GM18951 (cell line): ENCODE measurements around the gene DDX41.

Experiments used
- POLR2A ChIP-seq: IDR thresholded peaks from 4 replicates; pipeline ENCODE4 v1.6.1; 2011; ENCODE audit warnings: mild to moderate bottlenecking; ENCODE audit not compliant: insufficient read length, insufficient read depth; ENCODE audit errors: extremely low read depth
- in situ Hi-C: fragments of 300-500 bp; cut with MboI; formaldehyde crosslinking; loops from one replicate; pipeline ENCODE4 v1.12.0; 2022; ENCODE audit warnings: low sequenced_read_pairs, mixed read lengths, inconsistent platforms; ENCODE audit not compliant: unreplicated experiment

DDX41 gene

DNA sequence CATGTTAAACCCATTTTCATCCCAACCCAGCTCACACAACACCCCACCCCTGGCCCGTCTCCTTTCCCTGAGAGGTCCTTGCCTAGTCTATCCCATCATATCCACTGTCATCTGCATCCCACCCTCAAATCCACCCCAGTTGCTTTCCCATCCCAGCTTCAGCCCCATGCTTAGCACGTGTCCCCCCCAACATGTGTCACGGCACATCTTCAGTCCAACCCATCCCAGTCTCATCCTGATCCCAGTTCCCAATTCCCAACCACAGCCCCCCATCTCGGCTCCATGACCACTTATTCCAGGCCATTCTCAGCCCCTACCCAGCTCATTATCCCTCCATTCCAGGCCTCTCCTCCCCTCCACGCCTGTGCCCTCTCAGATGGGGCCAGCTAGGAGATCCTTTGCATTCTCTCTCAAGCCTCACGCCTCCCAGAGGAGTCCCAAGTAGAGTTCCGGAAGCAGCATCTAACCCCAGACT lies 42.7 kb downstream of the DDX41 start:
- TF ChIP-seq POLR2A, result no peak
- in situ Hi-C loops, result no loop called here

- peak; percentile 28 for TF ChIP-seq POLR2A
- in situ Hi-C loops, result no loop called here
These were observed 43.2 kb downstream of the DDX41 start, which contains the start of gene DBN1 for GRCh38 chr5:177473443-177474001. TSS of gene DBN1 (minus strand) at chr5:177473634. CDS start at chr5:177473521, 113 bp downstream.

GRCh38 chr5:177472460-177473442 lies 44.0 kb downstream of the DDX41 start:
- peak; percentile 56 for TF ChIP-seq POLR2A
- in situ Hi-C loops, result no loop called here

DNA sequence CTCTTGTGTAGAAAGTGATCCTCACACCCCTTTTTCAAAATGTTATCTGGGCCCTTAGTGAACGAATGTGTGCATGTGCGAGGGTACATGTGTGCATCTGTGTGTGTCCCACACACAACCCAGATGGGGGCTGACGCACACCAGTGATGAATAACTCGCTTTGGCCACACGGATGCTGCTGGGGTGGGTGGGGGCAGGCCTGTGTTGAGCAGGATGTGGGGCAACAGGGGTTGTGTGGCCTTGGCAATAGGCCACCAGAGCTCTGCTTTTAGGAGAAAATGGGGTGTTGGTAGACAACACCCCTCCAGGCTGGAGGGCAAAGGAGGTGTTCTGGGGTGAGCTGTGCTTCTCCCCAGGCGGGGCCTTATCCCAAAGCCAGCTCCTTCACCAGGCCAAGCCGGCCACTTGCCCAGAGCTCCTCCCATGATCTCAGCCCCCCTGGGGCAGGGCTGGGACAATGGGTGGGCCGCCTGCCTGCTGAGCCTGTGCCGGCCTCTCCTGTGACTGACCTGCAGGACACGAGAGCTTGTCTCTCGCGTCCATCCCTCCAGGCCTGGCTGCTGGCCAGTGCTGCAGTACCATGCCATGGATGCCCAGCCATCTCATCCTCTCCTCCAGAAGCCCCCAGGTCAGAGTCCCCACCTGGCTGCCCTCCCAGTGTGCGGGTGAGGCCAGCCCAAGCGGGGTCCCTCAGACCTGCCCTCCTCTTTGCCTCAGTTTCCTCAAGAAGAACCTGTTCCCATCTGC lies 45.0 kb downstream of the DDX41 start:
- TF ChIP-seq POLR2A, result no peak
- in situ Hi-C loops, result no loop called here

DNA sequence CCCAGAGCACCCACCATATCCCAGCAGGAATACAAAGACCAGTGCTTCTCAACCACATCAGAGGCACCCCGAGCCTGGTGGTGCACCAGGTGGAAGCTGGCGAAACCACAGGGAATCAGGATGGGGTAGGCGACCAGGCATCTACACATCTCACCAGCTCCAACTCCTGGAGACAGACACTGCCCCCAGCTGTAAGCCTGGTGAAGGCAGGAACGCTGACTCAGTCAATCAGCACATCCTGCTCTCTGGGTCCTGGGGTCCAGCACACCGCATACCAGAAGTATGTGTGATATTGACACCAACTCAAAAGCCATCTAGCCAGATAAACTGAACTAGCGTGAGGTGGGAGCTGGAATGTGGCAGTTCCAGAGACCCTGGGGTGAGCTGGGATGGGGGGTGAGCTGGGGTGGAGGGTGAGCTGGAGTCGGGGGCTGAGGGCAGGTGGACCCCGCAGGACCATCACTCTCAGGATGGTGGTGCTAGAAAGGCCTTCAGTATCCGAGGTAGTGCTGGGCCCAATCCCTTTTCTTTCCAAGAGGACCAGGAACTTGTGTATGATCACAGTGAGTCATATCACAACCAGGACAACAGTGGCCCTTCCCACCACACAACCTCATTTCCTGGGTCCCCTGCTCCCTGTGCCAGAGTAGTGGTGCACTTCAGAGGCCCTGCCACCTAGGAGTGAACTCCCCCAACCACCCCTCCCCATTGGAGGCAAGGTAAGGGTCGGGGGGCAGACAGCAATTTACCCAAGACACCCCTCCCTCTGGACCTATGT lies 45.8 kb downstream of the DDX41 start:
- TF ChIP-seq POLR2A, result no peak
- in situ Hi-C loops, result no loop called here

- no peak for TF ChIP-seq POLR2A
- in situ Hi-C loops, result no loop called here
These were observed 46.8 kb downstream of the DDX41 start for GRCh38 chr5:177469750-177470525.

- TF ChIP-seq POLR2A, result no peak
- in situ Hi-C loops, result no loop called here
These were observed 47.8 kb downstream of the DDX41 start for GRCh38 chr5:177468685-177469628.

- in situ Hi-C loops, result no loop called here
- no peak for TF ChIP-seq POLR2A
These were observed 48.5 kb downstream of the DDX41 start for GRCh38 chr5:177468329-177468684.

DNA sequence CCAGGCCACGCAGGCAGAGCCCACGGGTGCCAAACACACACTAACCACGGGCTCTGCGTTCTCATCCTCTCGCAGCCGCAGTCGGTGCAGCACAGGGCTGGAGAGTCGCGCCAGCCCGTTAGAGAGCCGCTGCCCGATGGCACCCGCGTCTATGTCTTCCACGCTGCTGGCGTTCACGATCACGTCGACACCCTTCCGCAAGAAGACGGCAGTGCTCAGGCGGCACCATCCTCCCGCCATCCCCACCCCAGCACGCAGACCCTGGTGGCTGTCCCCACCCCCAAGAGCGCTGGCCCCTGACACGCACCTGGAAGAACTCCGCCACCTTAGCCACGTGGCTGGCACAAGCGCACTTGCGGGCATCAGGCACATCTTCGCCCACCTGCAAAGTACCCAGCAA lies 49.3 kb downstream of the DDX41 start:
- no peak for TF ChIP-seq POLR2A
- in situ Hi-C loops, result no loop called here

- in situ Hi-C loops, result no loop called here
- no peak for TF ChIP-seq POLR2A
These were observed 49.9 kb downstream of the DDX41 start for GRCh38 chr5:177466861-177467260.

DNA sequence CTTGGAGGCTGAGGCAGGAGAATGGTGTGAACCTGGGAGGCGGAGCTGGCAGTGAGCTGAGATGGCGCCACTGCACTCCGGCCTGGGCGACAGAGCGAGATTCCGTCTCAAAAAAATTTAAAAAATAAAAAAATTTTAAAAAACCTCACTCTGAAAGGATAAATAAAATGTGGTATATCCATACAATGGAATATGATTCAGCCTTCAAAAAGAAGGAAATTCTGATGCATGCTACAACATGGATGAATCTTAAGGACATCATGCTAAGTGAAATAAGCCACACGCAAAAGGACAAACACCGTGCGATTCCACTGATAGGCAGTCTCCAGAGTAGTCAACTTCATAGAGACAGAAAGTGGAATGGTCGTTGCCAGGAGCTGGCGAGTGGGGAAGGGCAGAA lies 51.7 kb downstream of the DDX41 start:
- TF ChIP-seq POLR2A, result no peak
- in situ Hi-C loops, result no loop called here
